Stimulated activated CD8-positive, alpha-beta memory T cell treated with anti-CD3 and anti-CD28 coated beads, Interleukin-7, amount 100 ng/mL, for 1 hour (primary cell): ENCODE data around the gene METRNL.

ENCODE experiments used
- DNase-seq, 2 donors: peaks; one replicate each; pipeline ENCODE4 v3.0.0-alpha.2; 2020; ENCODE audit warnings: low read depth in 2 of 2

The METRNL gene

GRCh38 chr17:83067071-83067717, 12.2 kb upstream of the METRNL start:
- DNase-seq, result no peak

- no peak for DNase-seq
These were observed 11.6 kb upstream of the METRNL start for GRCh38 chr17:83067718-83068261.

GRCh38 chr17:83068641-83069570, 10.5 kb upstream of the METRNL start:
- DNase-seq, result no peak

- no peak for DNase-seq
These were observed 9.9 kb upstream of the METRNL start for GRCh38 chr17:83069571-83069906.

GRCh38 chr17:83069931-83070742, 9.3 kb upstream of the METRNL start:
- DNase-seq, result no peak

- no peak for DNase-seq
These were observed 8.5 kb upstream of the METRNL start for GRCh38 chr17:83070800-83071341.

- DNase-seq, result no peak
These were observed 8.0 kb upstream of the METRNL start for GRCh38 chr17:83071365-83071764.

GRCh38 chr17:83071966-83072562, 7.3 kb upstream of the METRNL start:
- DNase-seq, result no peak

GRCh38 chr17:83072600-83073358, 6.6 kb upstream of the METRNL start:
- no peak for DNase-seq

- no peak for DNase-seq
These were observed 5.9 kb upstream of the METRNL start for GRCh38 chr17:83073389-83074063.

GRCh38 chr17:83074486-83075223, 4.8 kb upstream of the METRNL start:
- no peak for DNase-seq

GRCh38 chr17:83075270-83075880, 4.0 kb upstream of the METRNL start:
- no peak for DNase-seq

GRCh38 chr17:83076938-83077337, 2.5 kb upstream of the METRNL start:
- no peak for DNase-seq

GRCh38 chr17:83077411-83077810, 2.0 kb upstream of the METRNL start:
- no peak for DNase-seq

GRCh38 chr17:83077939-83078338, 1.5 kb upstream of the METRNL start:
- DNase-seq, result no peak

GRCh38 chr17:83078378-83079351, 744 bp upstream of the METRNL start:
- DNase-seq, result no peak

- DNase-seq, result no peak
These were observed 563 bp downstream of the METRNL start for GRCh38 chr17:83079766-83080578.
